HepG2 (cell line): ENCODE results near the gene TTC9. TPM values are rescaled to one million over a fixed set of nuclear protein-coding genes. Genes with fewer than 3 reads are reported as not detected.
A peak's percentile ranks its signal among the peaks of the same experiment; 100 is the strongest.

Experiments
- ATAC-seq: fragments of 200-7000 bp; cut with Tn5 transposase; 3 replicates; pipeline ENCODE4 v1.9.1; 2020; ENCODE audit warnings: mild to moderate bottlenecking, moderate library complexity
- BruUV-seq: library from RNA; stranded (reverse); fragments of 400-500 nt; replicated peaks from 2 replicates; lab custom pipeline; 2021; lab: Mats Ljungman, UMichigan
- CTCF ChIA-PET: fragments of 300-600 bp; formaldehyde crosslinking; extraction: SDS; loops from one replicate; lab custom pipeline; 2021; ENCODE audit warnings: low total read pairs, inconsistent platforms, low intra/inter-chr PET ratio; lab: Yijun Ruan, JAX
- POLR2A ChIA-PET: fragments of 350-600 bp; sonication (Branson Sonifier 250); formaldehyde crosslinking; loops from one replicate; lab custom pipeline; 2020; ENCODE audit warnings: antibody characterized with exemption, inconsistent platforms; lab: Yijun Ruan, JAX
- DNase-seq: peaks from one replicate; pipeline ENCODE4 v3.0.0-alpha.2; 2015; ENCODE audit warnings: low spot score
- FAIRE-seq: peaks from 3 replicates; lab custom pipeline; 2011; peaks lifted over from hg19 to GRCh38; lab: Jason Lieb, UNC
- H2AFZ ChIP-seq: one replicate; pipeline ENCODE4 v1.6.1; 2011; ENCODE audit warnings: low read length, inconsistent platforms
- H3K27ac ChIP-seq: fragments of 300-600 bp; 3 replicates; pipeline ENCODE4 v1.8.0; 2011; ENCODE audit warnings: mixed run types, mild to moderate bottlenecking, mixed read lengths, low read length, inconsistent platforms; ENCODE audit not compliant: insufficient read depth; ENCODE audit errors: extremely low read length
- H3K27me3 ChIP-seq, 2 experiments: fragments of 200-600 bp in 1 of 2; 2 replicates in 1 of 2; 3 replicates in 1 of 2; pipeline versions ENCODE4 v1.6.0 to v1.8.0; 2011; ENCODE audit warnings: low read length in 2 of 2, mild to moderate bottlenecking in 2 of 2, moderate library complexity in 2 of 2, inconsistent platforms in 1 of 2; ENCODE audit not compliant: insufficient read depth in 2 of 2, control insufficient read depth in 1 of 2
- H3K36me3 ChIP-seq, 2 experiments: fragments of 200-600 bp in 1 of 2; replicated peaks in 1 of 2; 2 replicates in 1 of 2; 3 replicates in 1 of 2; pipeline versions ENCODE4 v1.5.1 to v1.8.0; 2011; ENCODE audit warnings: low read length in 2 of 2, inconsistent platforms in 1 of 2; ENCODE audit not compliant: insufficient read depth in 2 of 2, control insufficient read depth in 1 of 2
- H3K4me1 ChIP-seq: 2 replicates; pipeline ENCODE4 v1.5.1; 2012; ENCODE audit warnings: low read length, inconsistent platforms; ENCODE audit not compliant: insufficient read depth
- H3K4me2 ChIP-seq: 2 replicates; pipeline ENCODE4 v1.6.0; 2011; ENCODE audit warnings: low read depth, low read length, inconsistent platforms
- H3K4me3 ChIP-seq, 3 experiments: fragments of 200-600 bp in 1 of 3; sonication (generic), shearing (Covaris generic) in 1 of 3; replicated peaks in 1 of 3; 2 replicates each; pipeline ENCODE4 v1.5.1; 2011 to 2016; ENCODE audit warnings: low read length in 3 of 3, inconsistent platforms in 2 of 3, low read depth in 2 of 3, mild to moderate bottlenecking in 2 of 3, control low read depth in 1 of 3, mixed read lengths in 1 of 3; ENCODE audit not compliant: insufficient read depth in 1 of 3
- H3K79me2 ChIP-seq: one replicate; pipeline ENCODE4 v1.6.1; 2011; ENCODE audit warnings: low read length, inconsistent platforms; ENCODE audit not compliant: insufficient read depth
- H3K9ac ChIP-seq: 2 replicates; pipeline ENCODE4 v1.6.0; 2011; ENCODE audit warnings: mild to moderate bottlenecking, low read depth, low read length, inconsistent platforms; ENCODE audit not compliant: insufficient read depth
- H3K9me3 ChIP-seq: 2 replicates; pipeline ENCODE4 v1.5.1; 2012; ENCODE audit warnings: mild to moderate bottlenecking, low read length
- H4K20me1 ChIP-seq: 2 replicates; pipeline ENCODE4 v1.6.0; 2011; ENCODE audit warnings: inconsistent platforms, mild to moderate bottlenecking, low read length, moderate library complexity; ENCODE audit not compliant: insufficient read depth
- ATAD3A ChIP-seq: sonication (generic); formaldehyde crosslinking; IDR thresholded peaks from 2 replicates; pipeline ENCODE4 v1.4.0; 2020; ENCODE audit warnings: missing genetic modification reagents
- EEA1 ChIP-seq: sonication (generic); formaldehyde crosslinking; IDR thresholded peaks from 2 replicates; pipeline ENCODE4 v1.5.1; 2020; ENCODE audit warnings: mild to moderate bottlenecking, missing genetic modification reagents, borderline replicate concordance
- FLYWCH1 ChIP-seq: sonication (generic); formaldehyde crosslinking; IDR thresholded peaks from 2 replicates; pipeline ENCODE4 v1.8.1; 2023; ENCODE audit warnings: mild to moderate bottlenecking, missing genetic modification reagents
- GPN1 ChIP-seq: sonication (generic); formaldehyde crosslinking; IDR thresholded peaks from 2 replicates; pipeline ENCODE4 v1.5.1; 2020; ENCODE audit warnings: missing genetic modification reagents, borderline replicate concordance
- HNF1B ChIP-seq: sonication (generic); formaldehyde crosslinking; IDR thresholded peaks from 2 replicates; pipeline ENCODE4 v1.5.1; 2020; ENCODE audit warnings: mild to moderate bottlenecking, moderate library complexity, missing genetic modification reagents
- KLF12 ChIP-seq: sonication (generic); formaldehyde crosslinking; IDR thresholded peaks from 2 replicates; pipeline ENCODE4 v1.4.0; 2020; ENCODE audit warnings: missing genetic modification reagents, borderline replicate concordance
- MXD4 ChIP-seq: IDR thresholded peaks from 2 replicates; pipeline ENCODE4 v1.6.1; 2016; ENCODE audit warnings: mild to moderate bottlenecking, missing biosample characterization, missing genetic modification reagents
- PATZ1 ChIP-seq: sonication (generic); formaldehyde crosslinking; IDR thresholded peaks from 2 replicates; pipeline ENCODE4 v1.4.0; 2020; ENCODE audit warnings: missing genetic modification reagents
- PBX3 ChIP-seq: sonication (generic); formaldehyde crosslinking; IDR thresholded peaks from 2 replicates; pipeline ENCODE4 v1.8.1; 2023; ENCODE audit warnings: missing genetic modification reagents, inconsistent platforms, borderline replicate concordance
- ZFP82 ChIP-seq: sonication (generic); formaldehyde crosslinking; IDR thresholded peaks from 2 replicates; pipeline ENCODE4 v1.5.1; 2020; ENCODE audit warnings: mild to moderate bottlenecking, missing genetic modification reagents, borderline replicate concordance
- ZNF224 ChIP-seq: sonication (generic); formaldehyde crosslinking; IDR thresholded peaks from 2 replicates; pipeline ENCODE4 v1.5.0; 2020; ENCODE audit warnings: mild to moderate bottlenecking, missing genetic modification reagents
- ZNF232 ChIP-seq: sonication (generic); formaldehyde crosslinking; IDR thresholded peaks from 2 replicates; pipeline ENCODE4 v1.4.0; 2020; ENCODE audit warnings: missing genetic modification reagents, borderline replicate concordance
- ZNF253 ChIP-seq: sonication (generic); formaldehyde crosslinking; IDR thresholded peaks from 2 replicates; pipeline ENCODE4 v1.8.0; 2022; ENCODE audit warnings: mild to moderate bottlenecking, missing genetic modification reagents, borderline replicate concordance
- ZNF546 ChIP-seq: sonication (generic); formaldehyde crosslinking; conservative IDR thresholded peaks from 2 replicates; pipeline ENCODE4 v1.8.1; 2023; ENCODE audit warnings: mild to moderate bottlenecking, missing genetic modification reagents
- ZNF562 ChIP-seq: sonication (generic); formaldehyde crosslinking; IDR thresholded peaks from 2 replicates; pipeline ENCODE4 v1.8.0; 2022; ENCODE audit warnings: missing genetic modification reagents, borderline replicate concordance
- ZNF567 ChIP-seq: sonication (generic); formaldehyde crosslinking; IDR thresholded peaks from 2 replicates; pipeline ENCODE4 v1.8.1; 2023; ENCODE audit warnings: mild to moderate bottlenecking, missing genetic modification reagents, borderline replicate concordance
- ZNF605 ChIP-seq: sonication (generic); formaldehyde crosslinking; IDR thresholded peaks from 2 replicates; pipeline ENCODE4 v1.8.0; 2022; ENCODE audit warnings: mild to moderate bottlenecking, missing genetic modification reagents
- ZNF672 ChIP-seq: sonication (generic); formaldehyde crosslinking; IDR thresholded peaks from 2 replicates; pipeline ENCODE4 v1.8.1; 2022; ENCODE audit warnings: missing genetic modification reagents
- ZNF737 ChIP-seq: sonication (generic); formaldehyde crosslinking; IDR thresholded peaks from 2 replicates; pipeline ENCODE4 v1.5.0; 2020; ENCODE audit warnings: missing genetic modification reagents, mild to moderate bottlenecking, borderline replicate concordance
- WGBS: methylation state at CpG from one replicate; pipeline ENCODE4 v1.1.6; 2017; ENCODE audit warnings: low lambda C conversion rate; 5-methylcytosine and 5-hydroxymethylcytosine counted together
- in situ Hi-C: cut with HindIII; loops from 2 replicates; pipeline ENCODE4 v1.10.0; 2017; ENCODE audit warnings: low pct_unique_long_range_greater_than_20kb; ENCODE audit not compliant: extremely low pct_ligation_motif_present
- intact Hi-C: fragments of 100-400 bp; cut with micrococcal nuclease; formaldehyde crosslinking; loops from one replicate; pipeline ENCODE4 v1.10.0; 2022; ENCODE audit not compliant: unreplicated experiment
- polyA plus RNA-seq, 8 experiments: library from polyadenylated mRNA; depleted of rRNA in 3 of 8; stranded (reverse) in 7 of 8; unstranded in 1 of 8; fragments of >200 nt; fragmentation: Illumina TruSeq in 4 of 8; extraction: Trizol in 4 of 8; gene quantifications; 2 replicates each; pipeline versions ENCODE4 v1.2.1 to v1.2.3, GENCODE V29; 2011 to 2016; ENCODE audit warnings: low read depth in 4 of 8, missing spikeins in 1 of 8, mixed read lengths in 1 of 8; ENCODE audit not compliant: insufficient read depth in 1 of 8
- total RNA-seq, 5 experiments: library from RNA; depleted of rRNA; stranded (reverse); fragments of >200 nt; fragmentation: Illumina TruSeq; extraction: Trizol; gene quantifications; 2 replicates each; pipeline ENCODE4 v1.2.3, GENCODE V29; 2016; ENCODE audit warnings: low read depth in 1 of 5

Gene TTC9
- total and polyA plus RNA-seq, 2 of the 13 experiments (the other 11 are each of a cell fraction or from before 2014, with no cell fraction given): 0.13 to 0.30 TPM

DNA sequence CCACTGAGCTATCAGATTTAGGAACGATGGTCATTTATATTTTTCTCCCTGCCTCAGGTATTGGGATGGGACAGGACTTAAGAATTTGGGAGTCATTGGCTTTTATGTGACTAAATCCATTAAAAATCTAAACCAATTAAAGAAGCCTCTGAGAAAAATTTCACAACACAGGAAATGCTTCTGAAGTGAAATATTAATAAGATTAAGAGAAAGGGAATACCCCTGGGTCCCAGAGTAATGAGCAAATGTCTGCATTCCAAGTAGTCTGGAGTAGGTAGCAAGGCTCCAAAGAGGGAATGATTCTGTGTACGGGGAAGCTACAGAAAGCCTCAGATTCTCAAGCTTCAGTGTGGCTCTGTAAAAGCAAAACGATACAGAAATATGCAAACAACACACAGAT is 40.6 kb upstream of the TTC9 start:
- ATAC-seq (no peak), DNase-seq (no peak), FAIRE-seq (no peak)
- BruUV-seq: TSS peak; percentile 52
- WGBS: 82% methylated on average over 3 of the region's 3 CpGs
- Histone ChIP-seq H3K36me3 (peaks cover 0 to 4% of the 10 kb centered on the region in 2 experiments; a peak in 2 of 5 replicates), H3K4me2 (peak overlapping the region; percentile 94), H4K20me1 (no peaks in the 10 kb centered on the region; the same call in 1 of the 2 replicates), H3K4me1 (peaks cover 23% of the 10 kb centered on the region), H3K79me2 (peaks cover 43% of the 10 kb centered on the region), H3K4me3 (peak overlapping the region; percentile 52 to 64 (median 63)), H2AFZ (peak overlapping the region; percentile 78), H3K9ac (peak overlapping the region; percentile 62), H3K27me3 (peaks cover 0 to 7% of the 10 kb centered on the region in 2 experiments; a peak in 1 of 5 replicates), H3K27ac (no peak overlapping the region), H3K9me3 (no peaks in the 10 kb centered on the region)
- ChIA-PET CTCF (no interaction called here), POLR2A (interaction anchor here (1.0 to 1.6 kb wide), 2 partner anchors 106 to 208 kb away, joined by 3 to 6 read pairs; partner anchors contain the start of gene MAP3K9)
- intact Hi-C loops: no loop called here
- in situ Hi-C loops: loop anchor here (25.0 kb wide), 1 partner anchor 361 kb away; no protein-coding TSS in a partner anchor
- TF ChIP-seq HNF1B (CRISPR knock-in tag): no peak
- TF ChIP-seq KLF12 (CRISPR knock-in tag): no peak
- TF ChIP-seq GPN1 (CRISPR knock-in tag): no peak
- TF ChIP-seq EEA1: no peak
- TF ChIP-seq ZNF546 (CRISPR knock-in tag): no peak
- no peak for TF ChIP-seq ZNF672 (CRISPR knock-in tag)
- no peak for TF ChIP-seq ZFP82 (CRISPR knock-in tag)
- TF ChIP-seq ZNF253: no peak
- no peak for TF ChIP-seq ZNF605 (CRISPR knock-in tag)
- TF ChIP-seq MXD4: no peak
- no peak for TF ChIP-seq ATAD3A (CRISPR knock-in tag)
- no peak for TF ChIP-seq PBX3 (CRISPR knock-in tag)
- no peak for TF ChIP-seq PATZ1
- no peak for TF ChIP-seq ZNF562 (CRISPR knock-in tag)
- no peak for TF ChIP-seq ZNF224
- TF ChIP-seq FLYWCH1: no peak
- no peak for TF ChIP-seq ZNF232
- TF ChIP-seq ZNF567: no peak
- no peak for TF ChIP-seq ZNF737 (CRISPR knock-in tag)
